HG03060 (cell line): ENCODE data around the gene SDCCAG8.

Experiments
- ATAC-seq: cut with Tn5 transposase; IDR thresholded peaks from one replicate; pipeline ENCODE4 v1.9.1; 2021; ENCODE audit warnings: low read depth, moderate number of reproducible peaks; ENCODE audit not compliant: unreplicated experiment

The SDCCAG8 gene

DNA sequence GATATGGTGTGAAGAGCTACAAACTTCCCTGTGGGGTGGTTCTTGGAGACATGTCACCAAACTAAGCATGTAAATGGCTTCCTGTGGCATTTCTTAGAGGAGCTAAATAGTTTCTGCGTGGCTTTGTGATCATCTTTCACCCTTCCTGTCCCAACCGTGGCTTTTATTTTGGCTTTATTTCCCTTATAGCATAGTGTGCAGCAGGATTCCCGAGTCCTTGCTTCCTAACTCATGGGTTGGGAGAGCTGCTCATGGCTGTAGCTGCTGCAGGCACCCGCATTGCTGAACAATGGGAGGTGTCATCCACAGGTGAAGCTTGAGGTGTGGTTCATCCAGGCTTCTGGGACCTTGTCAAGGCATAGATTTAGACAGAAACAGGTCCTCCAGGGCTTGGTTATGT lies 192.0 kb downstream of the SDCCAG8 start:
- ATAC-seq, result no peak

DNA sequence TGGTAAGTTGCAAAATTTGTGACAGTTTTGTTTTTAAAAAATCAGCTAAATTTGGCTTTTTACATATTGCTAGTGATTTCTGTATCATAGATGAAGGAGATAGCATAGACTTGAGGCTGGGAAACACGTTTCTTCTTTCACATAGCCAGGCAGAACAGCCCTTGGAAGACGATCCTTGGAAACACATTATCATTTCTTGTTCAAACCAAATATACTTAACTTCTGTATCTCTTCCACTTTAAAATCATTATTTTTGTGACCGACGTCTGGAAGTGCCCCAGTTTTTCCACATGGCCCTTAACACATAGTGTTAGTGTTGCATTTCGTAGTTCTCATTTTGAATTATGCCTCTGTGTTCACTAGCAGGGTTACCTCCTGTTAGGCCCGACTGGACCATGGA lies 193.5 kb downstream of the SDCCAG8 start:
- no peak for ATAC-seq

DNA sequence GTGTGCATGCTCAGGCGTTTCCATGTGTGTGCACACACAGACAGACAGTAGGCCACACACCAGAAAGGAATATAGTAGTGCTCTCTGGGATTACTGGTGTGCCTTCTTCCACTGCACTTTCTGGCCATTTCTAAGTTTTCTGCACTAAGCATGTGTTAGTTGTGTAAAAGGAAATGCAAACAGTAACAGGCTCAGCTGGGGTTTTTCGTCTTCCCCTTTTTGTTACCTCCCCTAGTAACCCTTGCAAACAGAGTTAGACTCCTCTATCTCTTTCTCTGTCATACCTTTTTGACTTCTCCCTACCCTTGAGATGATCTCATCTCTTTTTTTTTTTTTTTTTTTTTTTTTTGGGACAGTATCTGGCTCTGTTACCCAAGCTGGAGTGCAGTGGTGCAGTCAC lies 196.3 kb downstream of the SDCCAG8 start:
- no peak for ATAC-seq

DNA sequence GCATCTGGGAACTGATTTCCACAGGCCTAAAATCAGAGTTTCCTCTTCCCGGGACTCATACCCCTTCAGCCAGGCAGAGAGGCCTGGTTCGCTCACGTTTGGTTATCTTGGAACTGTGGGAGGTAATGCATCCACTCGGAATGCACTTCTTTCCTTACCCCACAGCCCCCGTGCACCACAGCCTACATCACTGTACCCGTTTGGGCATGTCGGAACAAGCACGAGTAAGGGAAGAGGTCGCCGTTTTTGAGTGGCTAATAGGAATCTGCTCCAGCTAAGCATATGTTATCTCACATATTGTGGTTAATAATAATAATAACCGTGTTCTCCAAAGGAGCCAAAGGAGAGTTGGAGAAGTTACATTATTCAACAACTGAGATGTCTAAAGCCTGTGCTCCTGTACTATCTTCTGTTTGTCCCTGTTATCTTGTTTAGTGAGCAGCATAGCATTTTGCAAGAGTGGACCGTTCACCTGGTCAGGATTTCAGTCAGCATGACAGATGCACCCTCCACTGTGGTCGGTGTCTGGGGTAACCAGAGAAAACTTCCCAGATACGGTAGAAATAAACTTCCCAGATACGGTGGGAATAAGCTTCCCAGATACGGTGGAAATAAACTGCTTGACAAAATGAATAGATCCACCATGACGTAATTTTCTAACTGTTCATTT lies 198.6 kb downstream of the SDCCAG8 start:
- no peak for ATAC-seq

DNA sequence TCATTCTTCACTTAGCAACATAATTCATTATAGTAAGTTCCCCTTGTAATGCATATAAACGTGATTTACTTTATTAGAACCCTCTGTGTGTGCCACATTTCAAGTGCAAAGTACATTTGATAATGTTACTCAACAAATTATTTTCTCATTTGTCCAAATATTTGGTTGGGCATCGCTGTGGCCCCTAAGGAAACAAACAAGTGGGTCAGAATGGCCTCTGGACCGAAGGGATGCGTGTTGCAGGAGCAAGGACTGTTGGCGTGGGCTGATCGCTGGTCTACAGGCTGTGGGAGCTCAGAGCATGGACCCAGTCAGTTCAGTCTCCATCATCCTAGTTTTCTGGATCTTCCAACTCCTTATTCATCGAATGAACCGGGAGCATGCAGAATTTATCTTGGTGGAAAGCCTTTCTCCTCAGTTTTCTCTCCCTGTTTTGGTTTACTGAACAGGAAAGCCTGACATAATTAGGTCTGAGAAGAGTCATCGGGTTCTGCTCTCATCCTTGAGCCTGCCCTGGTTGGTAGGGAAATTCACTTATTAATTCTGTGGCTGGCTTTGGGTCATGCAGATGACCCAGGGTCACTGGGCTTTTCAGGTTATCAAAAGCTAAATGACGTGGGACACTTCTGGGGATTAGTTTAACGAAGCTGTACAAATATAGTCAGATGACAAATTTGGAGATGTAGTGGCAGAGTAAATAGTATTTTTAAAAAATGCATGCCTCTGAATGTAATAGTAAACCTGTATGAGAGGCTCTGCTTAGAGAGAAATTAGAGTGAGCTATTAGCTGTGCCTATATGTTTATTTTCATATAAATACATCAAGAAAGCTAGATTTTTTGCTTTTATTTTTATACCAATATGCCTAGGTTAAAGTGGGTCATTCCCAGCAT lies 200.2 kb downstream of the SDCCAG8 start:
- no peak for ATAC-seq

DNA sequence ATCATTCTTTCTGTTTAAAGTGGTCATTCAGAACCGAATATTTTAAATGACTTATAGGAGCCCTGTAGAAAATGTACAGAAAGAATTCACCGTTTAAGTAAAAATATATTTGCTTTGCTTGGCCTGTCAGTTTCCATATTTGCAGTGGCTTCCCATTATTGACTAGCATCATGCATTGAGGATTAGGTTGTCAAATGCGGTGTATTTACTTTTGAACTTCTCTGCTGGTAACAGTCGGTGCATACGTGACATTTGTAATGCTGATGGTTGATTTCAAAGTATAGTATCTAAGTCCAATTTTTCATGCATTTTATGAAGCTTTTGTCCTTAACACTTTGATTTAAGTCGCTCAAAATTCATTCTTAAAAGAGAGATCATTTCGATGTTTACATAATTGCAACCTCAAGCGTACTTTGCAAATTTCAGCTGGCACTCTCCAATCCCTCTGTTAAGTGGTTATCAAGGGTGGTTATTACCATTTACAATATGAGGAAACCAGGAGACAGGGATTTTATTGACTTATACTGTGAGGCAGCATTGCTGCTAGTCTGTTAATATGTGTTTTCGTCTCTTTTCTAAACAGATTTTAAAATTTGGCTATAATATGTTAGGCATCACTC lies 201.6 kb downstream of the SDCCAG8 start:
- no peak for ATAC-seq

DNA sequence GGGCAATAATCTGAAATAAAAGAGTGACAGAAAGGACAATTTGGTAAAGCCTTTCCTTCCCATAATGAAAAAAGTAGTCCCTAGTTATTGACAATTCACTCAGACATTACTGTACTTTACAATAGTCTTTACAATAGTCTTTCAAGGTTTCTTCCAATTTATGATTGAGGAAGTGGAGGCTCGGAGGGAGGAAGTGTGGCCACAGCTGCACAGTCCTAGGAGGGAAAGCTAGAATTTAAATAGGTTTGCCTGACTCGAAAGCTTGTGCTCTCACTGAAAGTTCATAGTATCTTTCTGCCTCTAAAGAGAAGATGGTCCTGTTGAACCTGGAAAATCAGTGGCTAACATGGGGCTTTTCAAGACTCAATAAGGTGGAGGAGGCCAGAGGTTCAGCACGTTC lies 203.2 kb downstream of the SDCCAG8 start:
- no peak for ATAC-seq

DNA sequence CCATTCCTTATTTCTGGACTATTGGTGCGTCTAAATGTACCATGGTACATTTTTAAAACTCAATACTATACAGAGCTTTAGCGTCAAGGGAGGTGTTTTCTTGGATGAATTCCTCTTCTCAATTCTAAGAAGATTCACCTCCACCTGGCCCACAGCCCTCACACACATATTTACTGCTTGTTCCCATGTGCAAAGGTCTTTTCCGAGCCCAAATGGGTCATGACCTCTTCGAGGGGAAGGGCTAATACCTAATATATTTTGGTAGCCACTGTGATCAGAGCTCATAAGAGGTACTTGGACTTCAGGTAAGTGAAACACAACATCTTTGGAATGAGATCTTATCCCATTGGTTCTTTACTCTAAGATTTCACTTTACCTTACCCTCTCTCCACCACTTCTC lies 205.9 kb downstream of the SDCCAG8 start:
- no peak for ATAC-seq

DNA sequence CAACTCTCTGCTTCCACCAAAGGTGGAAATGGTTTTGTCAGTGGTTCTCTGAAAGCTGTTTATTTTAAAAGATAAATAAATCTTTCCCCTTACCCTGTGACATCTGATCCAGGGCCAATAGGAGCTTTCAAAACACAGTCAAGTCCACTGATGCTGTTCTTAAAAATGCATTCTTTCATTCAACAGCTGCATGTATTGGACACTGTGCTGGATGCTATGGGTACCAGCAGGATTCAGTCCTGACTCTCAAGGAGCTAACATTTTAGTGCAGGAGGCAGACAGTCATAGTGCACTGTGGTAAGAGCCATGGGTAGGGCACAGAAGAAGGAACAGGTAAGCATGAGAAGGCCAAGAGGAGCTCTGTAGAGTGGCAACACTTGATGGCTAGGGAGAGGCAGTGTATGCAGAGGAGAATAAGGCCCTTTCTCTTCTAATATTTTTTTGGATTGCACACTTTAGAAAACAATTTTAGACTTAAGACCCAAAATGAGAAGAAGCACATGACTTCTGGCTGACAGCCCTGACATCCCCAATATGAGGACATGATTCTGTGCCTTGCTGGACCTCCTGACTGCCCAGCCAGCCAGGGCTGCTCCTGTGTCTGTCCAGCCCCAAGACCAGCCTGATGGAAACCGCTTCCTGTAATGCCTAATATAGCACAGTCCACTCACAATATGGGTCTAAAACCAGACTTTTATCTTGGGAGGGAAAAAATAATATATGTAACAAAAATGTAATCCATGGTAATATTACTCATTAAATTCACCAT lies 207.3 kb downstream of the SDCCAG8 start:
- ATAC-seq, result no peak

DNA sequence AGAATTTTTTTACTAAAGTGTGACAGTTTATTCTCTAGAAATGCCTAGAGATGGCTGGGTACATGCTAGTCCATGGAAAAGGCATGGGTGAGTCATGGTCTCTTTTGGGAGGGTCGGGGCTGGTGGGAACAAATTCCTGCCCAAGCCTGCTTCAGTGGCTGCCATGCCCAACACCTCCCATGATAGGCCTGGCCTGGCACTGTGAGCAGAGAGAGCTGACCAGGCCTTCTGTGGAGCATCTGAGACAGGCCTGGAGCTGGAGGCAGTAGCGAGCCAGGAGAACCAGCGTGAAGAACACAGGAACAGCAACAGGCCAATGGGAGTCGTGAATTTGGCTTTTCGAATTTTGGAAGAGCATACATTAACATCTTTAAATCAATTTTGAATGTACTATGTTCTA lies 209.2 kb downstream of the SDCCAG8 start:
- no peak for ATAC-seq

DNA sequence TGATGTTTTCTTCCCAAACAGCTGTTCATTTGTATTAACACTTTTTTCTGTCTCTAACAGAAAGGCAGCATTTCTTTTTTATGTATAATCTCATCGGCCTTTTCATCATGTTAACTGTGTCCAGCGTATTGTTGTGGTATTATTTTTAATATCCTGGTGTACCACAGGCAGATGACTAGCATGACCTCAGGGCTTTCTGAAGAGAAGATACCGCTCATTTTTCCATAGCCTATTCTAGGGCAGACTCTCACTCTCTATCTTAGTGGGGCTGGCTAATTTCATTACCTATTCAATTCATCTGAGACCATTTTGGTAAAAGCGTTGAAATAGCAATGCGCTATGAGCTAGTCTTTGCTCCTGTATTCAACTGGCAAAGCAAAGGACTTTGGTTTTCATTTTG lies 209.9 kb downstream of the SDCCAG8 start:
- ATAC-seq, result no peak

DNA sequence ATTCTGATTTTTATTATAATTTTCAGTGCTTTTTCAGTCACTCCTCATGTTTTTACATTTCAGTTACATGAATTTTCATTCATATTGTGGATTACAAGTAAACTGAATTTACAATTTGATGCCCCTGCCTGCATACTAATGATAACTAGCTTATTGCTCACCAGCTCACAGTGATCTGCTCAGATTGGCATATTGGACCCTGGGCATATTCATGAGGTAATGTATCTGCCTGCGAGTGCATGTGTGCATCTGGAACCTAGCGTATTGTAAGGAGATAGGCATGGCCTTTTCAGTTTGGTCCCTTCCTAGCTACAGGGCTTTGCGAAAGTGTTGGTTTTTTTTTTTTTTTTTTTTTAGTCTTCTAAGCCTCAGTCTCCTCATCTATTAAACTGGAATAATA lies 213.7 kb downstream of the SDCCAG8 start:
- no peak for ATAC-seq

DNA sequence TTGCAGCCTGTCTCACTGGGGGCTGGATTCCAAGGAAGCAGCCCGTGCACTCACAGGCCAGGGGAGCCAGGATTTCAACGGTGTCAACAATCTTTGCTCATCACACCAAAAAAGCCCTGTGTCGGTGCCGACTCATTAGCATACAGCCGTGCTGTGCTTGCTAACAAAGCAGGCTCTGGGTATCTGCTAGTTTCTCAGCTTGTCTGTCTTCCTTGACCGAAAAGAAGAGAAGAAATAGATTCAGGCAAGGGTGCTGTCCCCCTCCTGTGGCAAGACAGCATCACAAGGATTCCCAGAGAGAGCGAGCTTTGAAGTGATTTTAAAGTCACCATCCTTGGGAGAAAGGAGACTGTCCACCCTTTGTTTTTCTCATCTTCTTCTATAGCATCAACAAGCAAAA lies 214.7 kb downstream of the SDCCAG8 start:
- ATAC-seq, result no peak

DNA sequence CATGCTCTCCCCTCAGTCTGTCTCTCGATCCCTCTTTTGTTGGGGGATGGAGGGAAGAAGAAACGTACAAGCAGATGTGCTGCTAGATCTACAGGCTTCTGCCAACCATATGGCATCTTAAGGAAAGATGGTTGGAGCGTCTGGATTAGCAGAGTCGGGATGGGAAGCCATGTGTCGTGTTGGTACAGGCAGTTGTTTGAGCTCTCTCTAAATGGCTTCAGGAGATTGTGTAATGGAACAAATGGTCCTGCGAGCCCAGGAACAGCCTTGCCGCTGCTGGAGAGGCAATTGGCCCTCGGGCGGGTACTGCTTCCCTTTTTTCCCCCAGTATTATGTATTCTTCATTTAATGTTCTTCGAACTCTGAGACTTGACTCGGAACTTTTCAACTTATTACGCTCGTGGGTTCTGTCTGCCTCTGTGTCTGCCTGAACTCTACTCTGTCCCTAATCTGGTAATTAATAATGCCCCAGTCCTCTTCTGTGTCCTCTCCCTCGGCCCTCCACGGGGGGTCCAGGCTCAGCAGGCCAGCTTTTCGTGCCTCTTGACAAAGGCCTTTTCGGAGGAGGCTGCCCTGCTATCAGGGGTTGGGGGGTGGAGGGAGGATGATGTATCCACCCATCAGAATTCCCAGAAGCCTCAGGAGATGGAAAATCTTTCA lies 215.3 kb downstream of the SDCCAG8 start:
- ATAC-seq, result no peak

DNA sequence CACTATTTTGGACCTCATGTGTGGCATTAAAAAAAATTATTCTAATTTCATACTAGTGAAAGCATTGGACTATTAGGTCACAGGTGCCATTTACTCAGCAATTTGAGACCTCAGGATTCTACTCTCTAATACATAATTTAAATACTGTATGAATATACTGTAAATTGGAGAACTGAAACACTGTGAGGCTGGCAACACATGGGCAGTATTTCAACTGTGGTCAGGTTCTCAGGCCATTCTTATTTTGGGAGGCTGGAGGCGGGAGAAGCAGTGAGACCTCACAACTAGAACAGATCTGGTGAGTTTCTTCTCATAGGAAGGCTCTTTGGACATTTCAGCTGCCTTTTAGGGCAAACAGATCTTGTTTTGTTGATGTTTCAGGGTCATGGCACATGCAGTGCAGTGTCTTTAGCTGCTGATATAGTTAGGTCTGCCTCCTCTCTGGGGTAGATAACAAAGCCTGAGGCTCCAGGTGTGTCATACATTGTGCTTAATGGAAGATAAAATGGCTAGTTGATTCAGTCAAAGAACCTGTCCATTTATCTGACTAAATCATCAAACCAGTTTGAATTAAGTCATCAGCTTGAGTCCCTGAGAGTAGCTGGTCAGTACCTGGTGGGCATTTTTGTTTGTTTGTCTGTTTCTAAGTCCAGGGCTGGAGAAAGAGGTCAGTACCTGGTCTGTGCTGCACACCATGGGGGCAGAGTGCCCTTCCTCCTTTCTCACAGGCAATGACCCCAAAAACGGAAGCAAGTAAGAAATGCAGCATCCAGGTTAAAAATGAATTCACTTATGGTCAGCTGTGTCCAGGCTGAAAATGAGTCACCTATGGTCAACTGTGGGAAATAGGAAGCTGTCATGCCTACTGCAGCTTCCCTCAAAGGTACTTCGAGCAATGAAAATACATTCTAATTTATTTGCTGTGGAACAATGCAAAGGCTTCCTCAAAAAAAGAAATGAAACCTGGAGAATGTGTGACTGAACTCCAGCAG lies 216.2 kb downstream of the SDCCAG8 start:
- ATAC-seq, result peak; percentile 94

DNA sequence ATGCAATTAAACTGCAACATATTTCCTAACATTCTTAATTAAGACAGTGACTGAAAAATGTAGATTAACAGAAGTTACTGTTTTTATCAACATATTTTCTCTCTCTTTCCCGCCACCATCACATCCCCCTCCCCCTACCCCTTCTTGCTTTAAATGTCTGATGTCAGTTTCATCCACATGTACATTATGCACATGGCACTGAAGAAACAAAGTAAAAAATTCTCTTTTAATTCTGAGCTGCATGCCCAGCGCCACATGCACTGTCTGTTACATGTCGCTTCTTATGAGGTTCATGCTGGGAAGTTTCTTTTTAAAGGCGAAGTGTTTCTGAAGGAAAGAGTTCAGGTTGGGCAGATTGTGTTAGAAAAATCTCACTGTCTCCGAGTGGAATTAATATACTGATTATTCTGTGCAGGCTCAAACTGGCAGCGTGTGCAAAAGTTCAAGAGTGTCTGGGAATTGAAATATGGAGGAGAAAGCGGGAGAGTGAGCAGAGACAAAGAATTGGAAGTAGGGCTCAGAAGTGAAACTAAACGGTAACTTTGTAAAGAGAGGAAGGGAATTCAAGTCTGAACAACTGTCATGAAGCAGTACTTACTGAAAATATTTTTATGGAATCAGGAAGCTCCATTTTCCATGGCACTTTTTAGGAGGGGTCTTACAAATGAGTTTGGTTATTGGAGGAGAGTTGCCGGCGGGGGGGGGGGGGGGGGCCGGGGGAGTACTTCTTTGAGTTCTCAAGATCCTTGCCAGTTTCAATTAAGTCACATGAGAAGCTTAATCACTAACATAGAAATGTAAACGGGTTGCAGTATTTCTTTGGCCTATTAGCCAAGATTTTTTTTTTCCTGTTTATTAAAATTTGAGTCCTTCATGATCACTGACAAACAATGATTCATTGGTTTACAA lies 217.6 kb downstream of the SDCCAG8 start:
- ATAC-seq, result no peak

DNA sequence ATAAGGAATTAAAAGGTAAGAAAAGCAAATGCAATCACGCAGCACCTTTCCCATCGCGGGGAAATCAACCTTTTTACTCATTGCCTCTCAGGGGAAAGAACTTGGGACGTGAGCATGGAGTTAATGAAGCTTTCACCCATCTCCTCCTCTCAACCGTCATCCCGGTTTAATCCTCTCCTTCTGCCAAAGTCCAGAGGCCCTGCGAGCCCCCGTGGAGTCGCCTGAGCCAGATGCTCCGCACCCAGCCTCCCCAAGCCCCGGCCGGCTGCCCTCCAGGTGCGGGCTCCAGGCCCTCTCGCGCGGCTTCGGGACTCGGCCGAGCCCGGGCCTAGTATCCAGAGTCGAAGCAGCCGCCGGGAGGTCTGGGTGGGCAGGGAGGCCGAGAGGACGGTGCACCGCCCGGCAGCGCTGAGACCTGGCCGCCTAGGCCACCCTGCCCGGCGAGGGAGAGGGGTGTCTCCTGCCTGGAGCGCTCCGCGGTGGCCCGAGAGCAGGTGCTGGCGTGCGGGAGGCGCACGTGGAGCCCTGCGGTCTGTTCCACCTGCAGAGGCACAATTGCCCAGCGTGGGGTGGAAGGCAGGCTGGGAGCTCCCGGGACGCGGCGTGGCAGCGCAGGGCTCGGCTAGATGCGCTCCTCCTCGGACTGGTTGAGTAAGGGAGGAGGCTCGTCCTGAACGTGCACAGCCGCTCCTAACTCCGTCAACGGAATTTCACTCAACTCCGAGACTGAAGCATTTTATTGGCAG lies 218.5 kb downstream of the SDCCAG8 start:
- ATAC-seq, result no peak
